D721Med (cell line): ENCODE data around the gene KIF5A.
"Not testable (repeated sequence)": the region's sequence is repeated elsewhere in the genome, so short reads cannot be mapped to it uniquely, and the experiment has no call there.

Experiments
- DNase-seq: peaks from one replicate; pipeline ENCODE4 v3.0.0; 2011; ENCODE audit warnings: low spot score; ENCODE audit not compliant: insufficient read length
- FAIRE-seq: peaks from 2 replicates; lab custom pipeline; 2011; peaks lifted over from hg19 to GRCh38; lab: Jason Lieb, UNC
- TF ChIP-seq, protein P1 (sequence below): IDR thresholded peaks from 2 replicates; pipeline ENCODE4 v1.5.1; 2012; ENCODE audit warnings: mild to moderate bottlenecking, control low read depth; ENCODE audit not compliant: insufficient read depth; ENCODE audit errors: missing control alignments

The KIF5A gene

DNA sequence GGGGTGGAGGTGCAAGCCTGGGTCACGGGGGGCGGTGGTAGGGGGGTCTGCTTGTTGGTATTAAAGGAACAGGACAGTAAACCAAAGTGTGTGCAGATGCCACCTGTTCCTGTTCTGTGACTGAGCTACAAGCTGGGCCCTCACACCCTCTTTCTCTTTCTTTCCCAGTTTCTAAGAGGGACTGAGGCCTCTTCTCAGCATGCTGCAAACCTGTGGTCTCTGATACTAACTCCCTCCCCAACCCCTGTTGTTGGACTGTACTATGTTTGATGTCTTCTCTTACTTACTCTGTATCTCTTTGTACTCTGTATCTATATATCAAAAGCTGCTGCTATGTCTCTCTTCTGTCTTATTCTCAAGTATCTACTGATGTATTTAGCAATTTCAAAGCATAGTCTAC is 34.2 kb downstream of the KIF5A start:
- FAIRE-seq (no peak), DNase-seq (no peak)
- TF ChIP-seq, protein P1, sequence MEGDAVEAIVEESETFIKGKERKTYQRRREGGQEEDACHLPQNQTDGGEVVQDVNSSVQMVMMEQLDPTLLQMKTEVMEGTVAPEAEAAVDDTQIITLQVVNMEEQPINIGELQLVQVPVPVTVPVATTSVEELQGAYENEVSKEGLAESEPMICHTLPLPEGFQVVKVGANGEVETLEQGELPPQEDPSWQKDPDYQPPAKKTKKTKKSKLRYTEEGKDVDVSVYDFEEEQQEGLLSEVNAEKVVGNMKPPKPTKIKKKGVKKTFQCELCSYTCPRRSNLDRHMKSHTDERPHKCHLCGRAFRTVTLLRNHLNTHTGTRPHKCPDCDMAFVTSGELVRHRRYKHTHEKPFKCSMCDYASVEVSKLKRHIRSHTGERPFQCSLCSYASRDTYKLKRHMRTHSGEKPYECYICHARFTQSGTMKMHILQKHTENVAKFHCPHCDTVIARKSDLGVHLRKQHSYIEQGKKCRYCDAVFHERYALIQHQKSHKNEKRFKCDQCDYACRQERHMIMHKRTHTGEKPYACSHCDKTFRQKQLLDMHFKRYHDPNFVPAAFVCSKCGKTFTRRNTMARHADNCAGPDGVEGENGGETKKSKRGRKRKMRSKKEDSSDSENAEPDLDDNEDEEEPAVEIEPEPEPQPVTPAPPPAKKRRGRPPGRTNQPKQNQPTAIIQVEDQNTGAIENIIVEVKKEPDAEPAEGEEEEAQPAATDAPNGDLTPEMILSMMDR: no peak

GRCh38 chr12:57584690-57585089 is 34.8 kb downstream of the KIF5A start:
- FAIRE-seq: no peak
- TF ChIP-seq, protein P1: no peak

DNA sequence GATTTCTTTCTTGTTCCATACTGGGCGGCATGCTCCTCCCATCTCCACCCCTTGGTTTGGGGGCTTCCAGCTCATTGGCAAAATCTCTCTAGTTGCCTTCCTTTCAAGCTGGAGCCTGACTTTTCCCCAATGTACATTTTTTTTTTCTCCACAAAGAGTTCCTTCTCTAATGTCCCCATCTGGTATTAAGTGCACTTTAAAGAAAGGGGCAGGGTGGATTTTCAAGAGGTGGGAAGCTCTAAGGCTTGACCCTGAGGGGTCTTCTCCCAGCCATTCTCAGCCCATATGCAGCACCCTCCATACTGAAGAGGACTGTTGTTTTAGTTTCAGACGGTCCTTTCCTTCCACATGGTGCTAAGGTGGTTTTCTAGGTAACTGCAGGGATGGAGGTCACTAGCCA is 35.3 kb downstream of the KIF5A start:
- FAIRE-seq: no peak
- no peak for DNase-seq
- TF ChIP-seq, protein P1: no peak

More at GRCh38 chr12:57584690-57585089, 34.8 kb downstream of the KIF5A start:
- DNase-seq: no peak

DNA sequence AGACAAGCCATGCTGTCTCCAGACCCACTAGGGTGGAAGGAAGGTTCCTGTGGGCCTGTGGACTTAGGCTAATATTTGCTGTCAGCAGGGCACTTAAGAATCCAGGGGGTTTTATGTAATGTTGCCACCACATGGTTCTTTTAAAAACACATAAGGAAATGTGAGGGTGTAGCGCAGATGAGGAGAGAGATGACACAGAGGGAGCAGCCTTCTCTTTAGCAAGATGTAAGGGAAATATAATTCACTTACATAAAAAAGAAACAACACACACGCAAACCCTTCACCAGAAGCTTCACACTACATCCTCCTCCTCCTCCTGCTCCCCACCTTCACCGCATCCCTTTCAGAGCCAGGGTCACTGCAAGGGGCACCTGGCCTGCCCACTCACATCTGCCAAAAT is 36.3 kb downstream of the KIF5A start:
- TF ChIP-seq, protein P1: no peak
- DNase-seq: no peak
- FAIRE-seq: no peak

GRCh38 chr12:57586832-57587429 is 37.1 kb downstream of the KIF5A start:
- TF ChIP-seq, protein P1: no peak
- FAIRE-seq: no peak

GRCh38 chr12:57588951-57589610 is 39.2 kb downstream of the KIF5A start:
- not testable (repeated sequence) for DNase-seq, FAIRE-seq

More at GRCh38 chr12:57586832-57587429, 37.1 kb downstream of the KIF5A start:
- DNase-seq: no peak

GRCh38 chr12:57590479-57590863 is 40.6 kb downstream of the KIF5A start:
- FAIRE-seq: no peak
- TF ChIP-seq, protein P1: no peak
- no peak for DNase-seq
